Spleen (tissue), 11 donors: ENCODE measurements around the gene ZWINT. TPM values are rescaled to one million over a fixed set of nuclear protein-coding genes. Genes with fewer than 3 reads are reported as not detected.

Experiments
- DNase-seq: peaks from one replicate; pipeline ENCODE4 v3.0.0-alpha.2; 2020
- H3K27ac ChIP-seq, 8 donors: fragments of 200-600 bp; sonication (generic) in 7 of 8; 1 replicate in 4 of 8; 2 replicates in 4 of 8; pipeline versions ENCODE4 v1.5.0 to v1.8.0; 2016 to 2021; ENCODE audit warnings: inconsistent platforms in 4 of 8, mild to moderate bottlenecking in 4 of 8, moderate library complexity in 1 of 8
- H3K27me3 ChIP-seq, 7 donors: fragments of 200-600 bp; sonication (generic) in 6 of 7; replicated peaks in 1 of 7; 1 replicate in 4 of 7; 2 replicates in 3 of 7; pipeline versions ENCODE4 v1.5.0 to v1.8.0; 2016 to 2021; ENCODE audit warnings: inconsistent platforms in 3 of 7, mild to moderate bottlenecking in 1 of 7
- H3K36me3 ChIP-seq, 6 donors: fragments of 200-600 bp; sonication (generic) in 5 of 6; 1 replicate in 4 of 6; 2 replicates in 2 of 6; pipeline versions ENCODE4 v1.5.0 to v1.8.0; 2016 to 2021; ENCODE audit warnings: inconsistent platforms in 2 of 6
- H3K4me1 ChIP-seq, 6 donors: fragments of 200-600 bp; sonication (generic) in 5 of 6; 1 replicate in 3 of 6; 2 replicates in 3 of 6; pipeline versions ENCODE4 v1.5.0 to v1.8.0; 2016 to 2021; ENCODE audit warnings: inconsistent platforms in 3 of 6
- H3K4me3 ChIP-seq, 8 donors: fragments of 200-600 bp; sonication (generic) in 7 of 8; 1 replicate in 4 of 8; 2 replicates in 4 of 8; pipeline versions ENCODE4 v1.5.0 to v1.8.0; 2016 to 2021; ENCODE audit warnings: inconsistent platforms in 4 of 8, mild to moderate bottlenecking in 4 of 8, moderate library complexity in 2 of 8
- H3K9me3 ChIP-seq, 8 donors: fragments of 200-600 bp; sonication (generic) in 7 of 8; 1 replicate in 4 of 8; 2 replicates in 4 of 8; pipeline versions ENCODE4 v1.5.0 to v1.8.0; 2016 to 2021; ENCODE audit warnings: inconsistent platforms in 4 of 8
- CTCF ChIP-seq, 11 experiments: fragments of 200-600 bp in 7 of 11; fragments of 450-650 bp in 4 of 11; sonication (generic) in 4 of 11; IDR thresholded peaks in 8 of 11; conservative IDR thresholded peaks in 3 of 11; 1 replicate in 7 of 11; 2 replicates in 4 of 11; pipeline versions ENCODE4 v1.4.0 to v1.8.0; 2016 to 2021; ENCODE audit warnings: antibody characterized with exemption in 11 of 11, inconsistent platforms in 4 of 11, mild to moderate bottlenecking in 1 of 11
- POLR2A ChIP-seq, 3 donors: fragments of 450-650 bp; IDR thresholded peaks; one replicate each; pipeline ENCODE4 v1.5.1; 2017; ENCODE audit warnings: antibody characterized with exemption in 3 of 3, mild to moderate bottlenecking in 1 of 3
- POLR2AphosphoS5 ChIP-seq, 3 donors: sonication (generic); formaldehyde crosslinking; IDR thresholded peaks; one replicate each; pipeline ENCODE4 v1.5.1; 2017; ENCODE audit warnings: antibody characterized with exemption in 3 of 3
- WGBS, 5 donors: extraction: QIAGEN DNeasy Blood & Tissue Kit in 3 of 5; methylation state at CpG; one replicate each; pipeline versions ENCODE4 v1.1.5 to v1.1.7; 2013 to 2018; 5-methylcytosine and 5-hydroxymethylcytosine counted together
- intact Hi-C: fragments of 100-400 bp; cut with DNase I; formaldehyde crosslinking; loops from one replicate; pipeline ENCODE4 v1.15.0; 2023; ENCODE audit warnings: low total_unique reads
- polyA plus RNA-seq, 3 donors: library from polyadenylated mRNA; stranded (reverse); fragments of 200-250 nt; gene quantifications; one replicate each; pipeline ENCODE4 v1.2.1, GENCODE V29; 2013
- total RNA-seq, 7 donors: library from RNA; depleted of rRNA in 3 of 7; stranded (reverse); fragments of >200 nt in 3 of 7; fragmentation: NEBNext Ultra II Directional in 4 of 7; extraction: Animal tissue kit (Norgen Biotek cat#: 25700) in 4 of 7; gene quantifications; one replicate each; pipeline versions ENCODE4 v1.1.0 to v1.2.1, GENCODE V29; 2016 to 2021
- donor health status: healthy with polysubstance abuse.
- donor health status: DM: no; HTN: no; CAD: no; lungs with moderate emphysema.
- donor health status: DM: no; HTN: no; CAD: no.
- donor health status: Bipolar disorder and iron deficiency.
- donor health status: healthy.
- donor health status: DM: no; HTN: no; CAD: no.
- donor health status: DM: yes; HTN: yes; CAD: no.

Gene ZWINT
- total and polyA plus RNA-seq, 10 donors = 3.0 to 12.2 (median 6.8) TPM

- Histone ChIP-seq H3K4me3 (no peak overlapping the region), H3K27me3 (no peaks in the 10 kb centered on the region), H3K4me1 (no peaks in the 10 kb centered on the region), H3K9me3 (peaks cover 0 to 10% (median 7%) of the 10 kb centered on the region in 8 donors), H3K27ac (no peak overlapping the region), H3K36me3 (no peaks in the 10 kb centered on the region)
- TF ChIP-seq POLR2A (IDR thresholded peaks at IDR 0.05) = no peak
- WGBS, 5 donors = 60 to 91% (median 85%) methylated on average over 3 of the region's 3 CpGs
- DNase-seq = peak; percentile 63
- intact Hi-C loops = no loop called here
Measured at GRCh38 chr10:56317603-56318002, 43.5 kb downstream of the ZWINT start.

GRCh38 chr10:56316603-56317002 is 44.5 kb downstream of the ZWINT start:
- DNase-seq = no peak
- Histone ChIP-seq H3K27ac (no peak overlapping the region), H3K9me3 (peaks cover 0 to 10% (median 7%) of the 10 kb centered on the region in 8 donors), H3K4me1 (no peaks in the 10 kb centered on the region), H3K27me3 (no peaks in the 10 kb centered on the region), H3K4me3 (no peak overlapping the region), H3K36me3 (no peaks in the 10 kb centered on the region)
- intact Hi-C loops = no loop called here
- TF ChIP-seq CTCF (IDR thresholded peaks at IDR 0.05 in 8 of 11, conservative IDR thresholded peaks at IDR 0.05 in 3 of 11) = no peak
- TF ChIP-seq POLR2AphosphoS5 (IDR thresholded peaks at IDR 0.05) = no peak
- TF ChIP-seq POLR2A (IDR thresholded peaks at IDR 0.05) = no peak
